ENCODE results near the gene VWCE. TPM values are rescaled to one million over a fixed set of nuclear protein-coding genes. Genes with fewer than 3 reads are reported as not detected.

The VWCE gene
- total RNA-seq, 1 experiment from 2014 or later: 21.9 TPM

DNA sequence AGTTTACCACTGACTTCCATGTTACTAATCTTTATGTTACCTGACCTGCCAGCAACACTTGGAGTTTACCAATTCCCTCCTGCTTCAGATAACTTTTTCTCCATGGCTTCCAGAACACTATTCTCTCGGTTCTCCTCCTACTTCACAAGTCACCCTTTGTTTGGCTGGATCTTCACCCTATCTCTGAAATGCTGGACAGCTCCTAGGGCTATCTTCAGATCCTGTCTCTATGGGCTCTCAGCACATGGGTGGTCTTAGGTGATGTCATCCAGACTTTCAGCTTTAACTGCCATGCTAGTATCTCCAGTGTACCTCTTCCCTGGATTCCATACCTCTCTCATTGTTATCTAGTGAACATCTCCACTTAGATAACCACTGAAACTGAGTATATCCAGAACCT lies 12.2 kb upstream of the VWCE start:
- ChIA-PET CTCF (no interaction called here), POLR2A (interaction anchor here (0.6 kb wide), 1 partner anchor 87 kb away, joined by 3 read pairs; no protein-coding TSS in a partner anchor)
- Mint-ChIP-seq H3K9me3 (no peaks in the 10 kb centered on the region), H3K4me3 (no peak overlapping the region), H3K4me1 (no peaks in the 10 kb centered on the region), H3K27ac (no peak overlapping the region), H3K36me3 (peaks cover 34% of the 10 kb centered on the region), H3K27me3 (ENCODE audit: low read depth) (no peaks in the 10 kb centered on the region)
- DNase-seq (ENCODE audit: low spot score): no peak
- ATAC-seq: no peak
- TF ChIP-seq NR1H2 (CRISPR knock-in tag; IDR thresholded peaks at IDR 0.05) (no peak), KAT7 (CRISPR knock-in tag; IDR thresholded peaks at IDR 0.05; ENCODE audit: borderline replicate concordance) (no peak), RELA (CRISPR knock-in tag; IDR thresholded peaks at IDR 0.05; ENCODE audit: borderline replicate concordance) (no peak), RORB (CRISPR knock-in tag; IDR thresholded peaks at IDR 0.05) (no peak), JAZF1 (CRISPR knock-in tag; IDR thresholded peaks at IDR 0.05) (no peak), SOX15 (CRISPR knock-in tag; IDR thresholded peaks at IDR 0.05) (no peak), NR2C2 (CRISPR knock-in tag; IDR thresholded peaks at IDR 0.05) (no peak), ELF4 (CRISPR knock-in tag; IDR thresholded peaks at IDR 0.05; ENCODE audit: low read depth) (no peak), SP1 (CRISPR knock-in tag; conservative IDR thresholded peaks at IDR 0.05) (no peak)
- TF ChIP-seq, protein P1, sequence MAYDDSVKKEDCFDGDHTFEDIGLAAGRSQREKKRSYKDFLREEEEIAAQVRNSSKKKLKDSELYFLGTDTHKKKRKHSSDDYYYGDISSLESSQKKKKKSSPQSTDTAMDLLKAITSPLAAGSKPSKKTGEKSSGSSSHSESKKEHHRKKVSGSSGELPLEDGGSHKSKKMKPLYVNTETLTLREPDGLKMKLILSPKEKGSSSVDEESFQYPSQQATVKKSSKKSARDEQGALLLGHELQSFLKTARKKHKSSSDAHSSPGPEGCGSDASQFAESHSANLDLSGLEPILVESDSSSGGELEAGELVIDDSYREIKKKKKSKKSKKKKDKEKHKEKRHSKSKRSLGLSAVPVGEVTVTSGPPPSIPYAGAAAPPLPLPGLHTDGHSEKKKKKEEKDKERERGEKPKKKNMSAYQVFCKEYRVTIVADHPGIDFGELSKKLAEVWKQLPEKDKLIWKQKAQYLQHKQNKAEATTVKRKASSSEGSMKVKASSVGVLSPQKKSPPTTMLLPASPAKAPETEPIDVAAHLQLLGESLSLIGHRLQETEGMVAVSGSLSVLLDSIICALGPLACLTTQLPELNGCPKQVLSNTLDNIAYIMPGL (CRISPR knock-in tag; IDR thresholded peaks at IDR 0.05): no peak
- TF ChIP-seq, protein P2, sequence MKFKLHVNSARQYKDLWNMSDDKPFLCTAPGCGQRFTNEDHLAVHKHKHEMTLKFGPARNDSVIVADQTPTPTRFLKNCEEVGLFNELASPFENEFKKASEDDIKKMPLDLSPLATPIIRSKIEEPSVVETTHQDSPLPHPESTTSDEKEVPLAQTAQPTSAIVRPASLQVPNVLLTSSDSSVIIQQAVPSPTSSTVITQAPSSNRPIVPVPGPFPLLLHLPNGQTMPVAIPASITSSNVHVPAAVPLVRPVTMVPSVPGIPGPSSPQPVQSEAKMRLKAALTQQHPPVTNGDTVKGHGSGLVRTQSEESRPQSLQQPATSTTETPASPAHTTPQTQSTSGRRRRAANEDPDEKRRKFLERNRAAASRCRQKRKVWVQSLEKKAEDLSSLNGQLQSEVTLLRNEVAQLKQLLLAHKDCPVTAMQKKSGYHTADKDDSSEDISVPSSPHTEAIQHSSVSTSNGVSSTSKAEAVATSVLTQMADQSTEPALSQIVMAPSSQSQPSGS (CRISPR knock-in tag; IDR thresholded peaks at IDR 0.05; ENCODE audit: borderline replicate concordance, low read depth): no peak

DNA sequence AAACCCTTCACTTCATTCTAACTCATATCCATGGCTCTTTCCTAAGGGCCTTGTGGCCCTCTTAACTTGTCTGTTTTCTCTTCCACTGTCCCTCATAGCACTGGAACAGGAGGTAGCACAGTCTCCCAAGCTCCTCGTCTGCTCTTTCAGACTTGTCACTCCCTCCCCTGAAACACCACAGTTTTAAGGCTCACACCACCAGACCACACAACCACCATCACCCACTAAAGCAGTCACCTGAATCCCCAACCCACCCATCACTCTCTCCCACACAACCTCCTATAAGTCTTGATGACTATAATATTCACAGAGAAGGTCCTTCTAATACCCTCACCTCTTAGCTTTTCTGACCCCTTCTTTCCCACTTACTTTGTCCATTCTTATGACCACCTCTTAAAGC lies 11.1 kb upstream of the VWCE start:
- Mint-ChIP-seq H3K27ac (no peak overlapping the region), H3K4me1 (no peaks in the 10 kb centered on the region), H3K27me3 (ENCODE audit: low read depth) (no peaks in the 10 kb centered on the region), H3K9me3 (no peaks in the 10 kb centered on the region), H3K36me3 (peaks cover 38% of the 10 kb centered on the region), H3K4me3 (no peak overlapping the region)
- POLR2A ChIA-PET: no interaction called here
- ATAC-seq (no peak), DNase-seq (ENCODE audit: low spot score) (no peak)
- CTCF ChIA-PET: no interaction called here
- TF ChIP-seq, protein P3, sequence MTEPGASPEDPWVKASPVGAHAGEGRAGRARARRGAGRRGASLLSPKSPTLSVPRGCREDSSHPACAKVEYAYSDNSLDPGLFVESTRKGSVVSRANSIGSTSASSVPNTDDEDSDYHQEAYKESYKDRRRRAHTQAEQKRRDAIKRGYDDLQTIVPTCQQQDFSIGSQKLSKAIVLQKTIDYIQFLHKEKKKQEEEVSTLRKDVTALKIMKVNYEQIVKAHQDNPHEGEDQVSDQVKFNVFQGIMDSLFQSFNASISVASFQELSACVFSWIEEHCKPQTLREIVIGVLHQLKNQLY (CRISPR knock-in tag; IDR thresholded peaks at IDR 0.05): no peak
- TF ChIP-seq, protein P4, sequence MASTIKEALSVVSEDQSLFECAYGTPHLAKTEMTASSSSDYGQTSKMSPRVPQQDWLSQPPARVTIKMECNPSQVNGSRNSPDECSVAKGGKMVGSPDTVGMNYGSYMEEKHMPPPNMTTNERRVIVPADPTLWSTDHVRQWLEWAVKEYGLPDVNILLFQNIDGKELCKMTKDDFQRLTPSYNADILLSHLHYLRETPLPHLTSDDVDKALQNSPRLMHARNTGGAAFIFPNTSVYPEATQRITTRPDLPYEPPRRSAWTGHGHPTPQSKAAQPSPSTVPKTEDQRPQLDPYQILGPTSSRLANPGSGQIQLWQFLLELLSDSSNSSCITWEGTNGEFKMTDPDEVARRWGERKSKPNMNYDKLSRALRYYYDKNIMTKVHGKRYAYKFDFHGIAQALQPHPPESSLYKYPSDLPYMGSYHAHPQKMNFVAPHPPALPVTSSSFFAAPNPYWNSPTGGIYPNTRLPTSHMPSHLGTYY (CRISPR knock-in tag; IDR thresholded peaks at IDR 0.05): no peak
- TF ChIP-seq, protein P5, sequence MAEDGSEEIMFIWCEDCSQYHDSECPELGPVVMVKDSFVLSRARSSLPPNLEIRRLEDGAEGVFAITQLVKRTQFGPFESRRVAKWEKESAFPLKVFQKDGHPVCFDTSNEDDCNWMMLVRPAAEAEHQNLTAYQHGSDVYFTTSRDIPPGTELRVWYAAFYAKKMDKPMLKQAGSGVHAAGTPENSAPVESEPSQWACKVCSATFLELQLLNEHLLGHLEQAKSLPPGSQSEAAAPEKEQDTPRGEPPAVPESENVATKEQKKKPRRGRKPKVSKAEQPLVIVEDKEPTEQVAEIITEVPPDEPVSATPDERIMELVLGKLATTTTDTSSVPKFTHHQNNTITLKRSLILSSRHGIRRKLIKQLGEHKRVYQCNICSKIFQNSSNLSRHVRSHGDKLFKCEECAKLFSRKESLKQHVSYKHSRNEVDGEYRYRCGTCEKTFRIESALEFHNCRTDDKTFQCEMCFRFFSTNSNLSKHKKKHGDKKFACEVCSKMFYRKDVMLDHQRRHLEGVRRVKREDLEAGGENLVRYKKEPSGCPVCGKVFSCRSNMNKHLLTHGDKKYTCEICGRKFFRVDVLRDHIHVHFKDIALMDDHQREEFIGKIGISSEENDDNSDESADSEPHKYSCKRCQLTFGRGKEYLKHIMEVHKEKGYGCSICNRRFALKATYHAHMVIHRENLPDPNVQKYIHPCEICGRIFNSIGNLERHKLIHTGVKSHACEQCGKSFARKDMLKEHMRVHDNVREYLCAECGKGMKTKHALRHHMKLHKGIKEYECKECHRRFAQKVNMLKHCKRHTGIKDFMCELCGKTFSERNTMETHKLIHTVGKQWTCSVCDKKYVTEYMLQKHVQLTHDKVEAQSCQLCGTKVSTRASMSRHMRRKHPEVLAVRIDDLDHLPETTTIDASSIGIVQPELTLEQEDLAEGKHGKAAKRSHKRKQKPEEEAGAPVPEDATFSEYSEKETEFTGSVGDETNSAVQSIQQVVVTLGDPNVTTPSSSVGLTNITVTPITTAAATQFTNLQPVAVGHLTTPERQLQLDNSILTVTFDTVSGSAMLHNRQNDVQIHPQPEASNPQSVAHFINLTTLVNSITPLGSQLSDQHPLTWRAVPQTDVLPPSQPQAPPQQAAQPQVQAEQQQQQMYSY (CRISPR knock-in tag; IDR thresholded peaks at IDR 0.05): no peak
- TF ChIP-seq TEAD4 (CRISPR knock-in tag; IDR thresholded peaks at IDR 0.05): no peak
- TF ChIP-seq KAT7 (CRISPR knock-in tag; IDR thresholded peaks at IDR 0.05; ENCODE audit: borderline replicate concordance): no peak
- TF ChIP-seq ZBTB21 (CRISPR knock-in tag; IDR thresholded peaks at IDR 0.05; ENCODE audit: borderline replicate concordance): no peak
- TF ChIP-seq, protein P6, sequence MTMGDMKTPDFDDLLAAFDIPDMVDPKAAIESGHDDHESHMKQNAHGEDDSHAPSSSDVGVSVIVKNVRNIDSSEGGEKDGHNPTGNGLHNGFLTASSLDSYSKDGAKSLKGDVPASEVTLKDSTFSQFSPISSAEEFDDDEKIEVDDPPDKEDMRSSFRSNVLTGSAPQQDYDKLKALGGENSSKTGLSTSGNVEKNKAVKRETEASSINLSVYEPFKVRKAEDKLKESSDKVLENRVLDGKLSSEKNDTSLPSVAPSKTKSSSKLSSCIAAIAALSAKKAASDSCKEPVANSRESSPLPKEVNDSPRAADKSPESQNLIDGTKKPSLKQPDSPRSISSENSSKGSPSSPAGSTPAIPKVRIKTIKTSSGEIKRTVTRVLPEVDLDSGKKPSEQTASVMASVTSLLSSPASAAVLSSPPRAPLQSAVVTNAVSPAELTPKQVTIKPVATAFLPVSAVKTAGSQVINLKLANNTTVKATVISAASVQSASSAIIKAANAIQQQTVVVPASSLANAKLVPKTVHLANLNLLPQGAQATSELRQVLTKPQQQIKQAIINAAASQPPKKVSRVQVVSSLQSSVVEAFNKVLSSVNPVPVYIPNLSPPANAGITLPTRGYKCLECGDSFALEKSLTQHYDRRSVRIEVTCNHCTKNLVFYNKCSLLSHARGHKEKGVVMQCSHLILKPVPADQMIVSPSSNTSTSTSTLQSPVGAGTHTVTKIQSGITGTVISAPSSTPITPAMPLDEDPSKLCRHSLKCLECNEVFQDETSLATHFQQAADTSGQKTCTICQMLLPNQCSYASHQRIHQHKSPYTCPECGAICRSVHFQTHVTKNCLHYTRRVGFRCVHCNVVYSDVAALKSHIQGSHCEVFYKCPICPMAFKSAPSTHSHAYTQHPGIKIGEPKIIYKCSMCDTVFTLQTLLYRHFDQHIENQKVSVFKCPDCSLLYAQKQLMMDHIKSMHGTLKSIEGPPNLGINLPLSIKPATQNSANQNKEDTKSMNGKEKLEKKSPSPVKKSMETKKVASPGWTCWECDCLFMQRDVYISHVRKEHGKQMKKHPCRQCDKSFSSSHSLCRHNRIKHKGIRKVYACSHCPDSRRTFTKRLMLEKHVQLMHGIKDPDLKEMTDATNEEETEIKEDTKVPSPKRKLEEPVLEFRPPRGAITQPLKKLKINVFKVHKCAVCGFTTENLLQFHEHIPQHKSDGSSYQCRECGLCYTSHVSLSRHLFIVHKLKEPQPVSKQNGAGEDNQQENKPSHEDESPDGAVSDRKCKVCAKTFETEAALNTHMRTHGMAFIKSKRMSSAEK (CRISPR knock-in tag; IDR thresholded peaks at IDR 0.05; ENCODE audit: borderline replicate concordance): no peak
- TF ChIP-seq ZNF219 (CRISPR knock-in tag; IDR thresholded peaks at IDR 0.05; ENCODE audit: borderline replicate concordance): no peak
- TF ChIP-seq NR3C1 (CRISPR knock-in tag; conservative IDR thresholded peaks at IDR 0.05; ENCODE audit: low read depth): no peak
- TF ChIP-seq, protein P7, sequence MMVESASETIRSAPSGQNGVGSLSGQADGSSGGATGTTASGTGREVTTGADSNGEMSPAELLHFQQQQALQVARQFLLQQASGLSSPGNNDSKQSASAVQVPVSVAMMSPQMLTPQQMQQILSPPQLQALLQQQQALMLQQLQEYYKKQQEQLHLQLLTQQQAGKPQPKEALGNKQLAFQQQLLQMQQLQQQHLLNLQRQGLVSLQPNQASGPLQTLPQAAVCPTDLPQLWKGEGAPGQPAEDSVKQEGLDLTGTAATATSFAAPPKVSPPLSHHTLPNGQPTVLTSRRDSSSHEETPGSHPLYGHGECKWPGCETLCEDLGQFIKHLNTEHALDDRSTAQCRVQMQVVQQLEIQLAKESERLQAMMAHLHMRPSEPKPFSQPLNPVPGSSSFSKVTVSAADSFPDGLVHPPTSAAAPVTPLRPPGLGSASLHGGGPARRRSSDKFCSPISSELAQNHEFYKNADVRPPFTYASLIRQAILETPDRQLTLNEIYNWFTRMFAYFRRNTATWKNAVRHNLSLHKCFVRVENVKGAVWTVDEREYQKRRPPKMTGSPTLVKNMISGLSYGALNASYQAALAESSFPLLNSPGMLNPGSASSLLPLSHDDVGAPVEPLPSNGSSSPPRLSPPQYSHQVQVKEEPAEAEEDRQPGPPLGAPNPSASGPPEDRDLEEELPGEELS (CRISPR knock-in tag; IDR thresholded peaks at IDR 0.05): no peak

Measured in WTC11 (cell line).